ENCODE measurements around the gene VPS35L. TPM values are rescaled to one million over a fixed set of nuclear protein-coding genes. Genes with fewer than 3 reads are reported as not detected.
A peak's percentile ranks its signal among the peaks of the same experiment; 100 is the strongest.

The VPS35L gene
- total RNA-seq, 4 donors from 2014 or later: 41.4 to 68.1 (median 61.1) TPM

DNA sequence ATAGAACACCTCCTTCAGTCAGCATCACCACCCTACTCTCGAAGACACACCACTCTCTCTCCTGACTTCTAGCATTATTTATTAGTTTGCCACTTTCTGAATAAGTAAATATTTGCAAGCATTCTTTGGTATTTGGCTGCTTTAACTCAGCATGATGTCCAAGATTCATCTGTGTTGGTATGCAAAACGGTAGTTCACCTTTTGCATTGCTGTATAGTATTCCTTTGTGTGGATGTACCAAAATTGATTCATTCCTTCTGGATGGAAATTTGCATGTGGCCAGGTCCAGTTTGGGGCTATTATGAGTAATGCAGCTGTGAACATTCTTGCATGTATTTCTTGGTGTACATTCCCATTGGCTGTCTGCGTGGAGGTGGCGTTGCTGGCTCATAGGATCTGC lies 129.7 kb downstream of the VPS35L start:
- WGBS, 2 donors: 98 to 99% methylated on average over 4 of the region's 4 CpGs
- no peak for DNase-seq (ENCODE audit: low spot score in 2 of 2)
- Histone ChIP-seq H3K4me3 (no peak overlapping the region), H3K4me1 (peaks cover 0 to 30% (median 4%) of the 10 kb centered on the region in 4 donors), H3K27me3 (no peaks in the 10 kb centered on the region), H3K9me3 (peaks cover 0 to 4% (median 2%) of the 10 kb centered on the region in 4 donors), H3K36me3 (peaks cover 0 to 87% (median 5%) of the 10 kb centered on the region in 3 donors), H3K27ac (no peak overlapping the region)
- no peak for TF ChIP-seq EP300 (IDR thresholded peaks at IDR 0.05)
- no peak for TF ChIP-seq POLR2A (IDR thresholded peaks at IDR 0.05)
- TF ChIP-seq, protein P1, sequence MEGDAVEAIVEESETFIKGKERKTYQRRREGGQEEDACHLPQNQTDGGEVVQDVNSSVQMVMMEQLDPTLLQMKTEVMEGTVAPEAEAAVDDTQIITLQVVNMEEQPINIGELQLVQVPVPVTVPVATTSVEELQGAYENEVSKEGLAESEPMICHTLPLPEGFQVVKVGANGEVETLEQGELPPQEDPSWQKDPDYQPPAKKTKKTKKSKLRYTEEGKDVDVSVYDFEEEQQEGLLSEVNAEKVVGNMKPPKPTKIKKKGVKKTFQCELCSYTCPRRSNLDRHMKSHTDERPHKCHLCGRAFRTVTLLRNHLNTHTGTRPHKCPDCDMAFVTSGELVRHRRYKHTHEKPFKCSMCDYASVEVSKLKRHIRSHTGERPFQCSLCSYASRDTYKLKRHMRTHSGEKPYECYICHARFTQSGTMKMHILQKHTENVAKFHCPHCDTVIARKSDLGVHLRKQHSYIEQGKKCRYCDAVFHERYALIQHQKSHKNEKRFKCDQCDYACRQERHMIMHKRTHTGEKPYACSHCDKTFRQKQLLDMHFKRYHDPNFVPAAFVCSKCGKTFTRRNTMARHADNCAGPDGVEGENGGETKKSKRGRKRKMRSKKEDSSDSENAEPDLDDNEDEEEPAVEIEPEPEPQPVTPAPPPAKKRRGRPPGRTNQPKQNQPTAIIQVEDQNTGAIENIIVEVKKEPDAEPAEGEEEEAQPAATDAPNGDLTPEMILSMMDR (IDR thresholded peaks at IDR 0.05): no peak

DNA sequence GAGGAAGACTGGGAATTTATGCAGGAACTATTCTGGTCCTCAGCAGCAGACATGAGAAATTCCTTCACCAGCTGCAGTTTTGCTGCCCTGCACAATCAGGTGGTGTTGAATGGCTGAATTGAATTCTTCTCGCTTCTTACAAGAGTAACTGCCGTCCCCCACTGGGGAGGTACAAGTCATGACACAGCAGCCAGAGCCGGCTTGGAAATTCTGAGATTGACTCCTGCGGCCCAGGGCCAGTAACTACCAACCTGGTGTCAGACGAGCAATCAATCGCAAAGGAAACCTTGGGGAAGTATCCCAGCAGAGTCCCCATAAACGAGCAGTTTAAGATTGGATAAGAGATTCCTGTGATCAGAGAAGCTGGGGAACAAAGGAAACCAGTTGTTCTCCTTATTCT lies 131.8 kb downstream of the VPS35L start:
- H3K27ac ChIP-seq: peak overlapping the region in 2 of 4 donors; percentile 19 to 82
- H3K4me1 ChIP-seq: peaks cover 0 to 45% (median 4%) of the 10 kb centered on the region in 4 donors
- TF ChIP-seq POLR2A (IDR thresholded peaks at IDR 0.05) (no peak), EP300 (IDR thresholded peaks at IDR 0.05) (no peak)
- TF ChIP-seq, protein P1 (IDR thresholded peaks at IDR 0.05): no peak
- no peak overlapping the region for H3K4me3 ChIP-seq
- 78% methylated on average over 7 of the region's 7 CpGs for WGBS, 2 donors
- H3K36me3 ChIP-seq: peaks cover 0 to 81% (median 5%) of the 10 kb centered on the region in 3 donors
- H3K27me3 ChIP-seq: no peaks in the 10 kb centered on the region
- peaks cover 0 to 4% (median 2%) of the 10 kb centered on the region in 4 donors for H3K9me3 ChIP-seq
- DNase-seq (ENCODE audit: low spot score in 2 of 2): no peak

DNA sequence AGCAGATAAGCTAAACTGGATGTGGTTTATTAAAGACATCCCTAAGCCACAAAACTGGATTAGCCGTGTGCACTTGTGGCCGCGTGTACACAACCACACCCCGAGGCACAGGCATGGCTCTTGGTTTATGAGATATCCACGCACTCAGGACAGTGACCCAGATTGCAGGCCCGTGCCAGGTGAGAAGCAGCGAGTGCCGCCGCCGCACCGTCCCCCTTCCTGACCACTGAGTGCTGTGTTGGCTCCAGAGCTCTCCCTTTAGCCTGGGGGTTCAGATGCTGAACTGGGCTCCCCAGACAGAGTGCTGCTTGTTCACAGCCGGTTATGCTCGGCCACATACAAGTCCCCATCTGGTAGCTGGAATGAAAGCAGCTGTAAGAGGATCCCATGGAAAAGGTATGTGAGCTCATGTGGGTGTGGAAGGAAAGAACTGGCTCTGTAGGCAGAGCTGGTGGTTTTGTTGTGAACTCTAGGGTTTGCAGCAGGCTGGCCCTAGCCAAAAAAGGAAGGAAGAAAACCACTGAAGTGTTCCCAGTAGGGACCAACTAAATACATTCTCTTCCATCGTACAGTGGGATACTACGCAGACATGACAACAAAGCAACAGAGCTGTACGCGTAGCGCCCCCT lies 133.0 kb downstream of the VPS35L start:
- TF ChIP-seq EP300 (IDR thresholded peaks at IDR 0.05): peak in 1 of 2 donors; percentile 66
- TF ChIP-seq, protein P1 (IDR thresholded peaks at IDR 0.05): no peak
- 77 to 83% methylated on average over 17 to 18 of the region's 18 CpGs for WGBS, 2 donors
- H3K27me3 ChIP-seq: no peaks in the 10 kb centered on the region
- DNase-seq (ENCODE audit: low spot score in 2 of 2): peak in 1 of 2 donors; percentile 20
- H3K4me3 ChIP-seq: no peak overlapping the region
- H3K27ac ChIP-seq: peak overlapping the region; percentile 7 to 82 (median 49)
- peaks cover 0 to 80% (median 2%) of the 10 kb centered on the region in 3 donors for H3K36me3 ChIP-seq
- peaks cover 0 to 4% (median 2%) of the 10 kb centered on the region in 4 donors for H3K9me3 ChIP-seq
- peaks cover 0 to 45% (median 4%) of the 10 kb centered on the region in 4 donors for H3K4me1 ChIP-seq

DNA sequence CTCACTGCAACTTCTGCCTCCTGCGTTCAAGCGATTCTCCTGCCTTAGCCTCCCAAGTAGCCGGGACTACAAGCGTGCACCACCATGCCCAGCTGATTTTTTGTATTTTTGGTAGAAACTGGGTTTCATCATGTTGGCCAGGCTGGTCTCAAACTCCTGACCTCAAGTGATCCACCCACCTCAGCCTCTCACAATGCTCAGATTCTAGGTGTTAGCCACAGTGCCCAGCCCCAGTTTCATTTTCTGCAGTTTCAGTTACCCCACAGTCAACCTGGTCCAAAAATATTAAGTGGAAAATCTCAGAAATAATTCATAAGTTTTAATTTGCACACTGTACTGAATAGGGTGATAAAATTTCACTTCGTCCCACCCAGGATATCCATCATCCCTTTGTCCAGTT lies 133.8 kb downstream of the VPS35L start:
- Histone ChIP-seq H3K4me3 (no peak overlapping the region), H3K27ac (peak overlapping the region in 3 of 4 donors; percentile 21 to 82 (median 27)), H3K4me1 (peaks cover 0 to 45% (median 4%) of the 10 kb centered on the region in 4 donors), H3K36me3 (peaks cover 0 to 77% (median 0%) of the 10 kb centered on the region in 3 donors), H3K27me3 (no peaks in the 10 kb centered on the region), H3K9me3 (peaks cover 0 to 4% (median 2%) of the 10 kb centered on the region in 4 donors)
- TF ChIP-seq POLR2A (IDR thresholded peaks at IDR 0.05) (no peak), EP300 (IDR thresholded peaks at IDR 0.05) (no peak)
- TF ChIP-seq, protein P1 (IDR thresholded peaks at IDR 0.05): no peak
- 97 to 99% methylated on average over 5 of the region's 5 CpGs for WGBS, 2 donors
- no peak for DNase-seq (ENCODE audit: low spot score in 2 of 2)

DNA sequence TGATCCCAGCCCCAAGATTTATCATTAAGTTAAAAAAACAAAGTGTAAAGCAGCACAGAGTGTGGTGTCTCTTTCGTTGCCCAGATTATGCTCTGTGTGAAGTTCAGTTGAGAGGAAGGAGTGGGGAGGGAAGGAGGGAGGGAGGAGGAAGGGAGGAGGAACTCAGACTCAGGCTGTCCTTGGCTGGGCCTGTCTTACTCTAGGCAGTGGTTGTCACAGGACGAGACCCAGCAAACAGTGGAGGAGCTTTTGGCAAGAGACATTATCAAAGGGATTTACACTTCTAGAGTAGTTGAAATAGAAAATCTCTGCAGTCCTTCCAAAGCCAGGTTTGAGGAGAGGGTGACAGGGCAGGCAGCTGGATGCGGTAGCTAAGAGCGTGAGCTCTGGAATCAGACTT lies 134.7 kb downstream of the VPS35L start:
- WGBS, 2 donors: 67% methylated on average over 4 of the region's 4 CpGs
- Histone ChIP-seq H3K36me3 (peaks cover 0 to 77% (median 0%) of the 10 kb centered on the region in 3 donors), H3K4me1 (peaks cover 0 to 45% (median 4%) of the 10 kb centered on the region in 4 donors), H3K27ac (peak overlapping the region in 2 of 4 donors; percentile 21 to 82), H3K9me3 (peaks cover 0 to 2% (median under 1%) of the 10 kb centered on the region in 4 donors), H3K4me3 (no peak overlapping the region), H3K27me3 (no peaks in the 10 kb centered on the region)
- DNase-seq (ENCODE audit: low spot score in 2 of 2): no peak
- TF ChIP-seq, protein P1 (IDR thresholded peaks at IDR 0.05): no peak

Data from tibial nerve (tissue), 4 donors.